ENCODE results near the gene LRRC73.
A peak's percentile ranks its signal among the peaks of the same experiment; 100 is the strongest.

Gene LRRC73

DNA sequence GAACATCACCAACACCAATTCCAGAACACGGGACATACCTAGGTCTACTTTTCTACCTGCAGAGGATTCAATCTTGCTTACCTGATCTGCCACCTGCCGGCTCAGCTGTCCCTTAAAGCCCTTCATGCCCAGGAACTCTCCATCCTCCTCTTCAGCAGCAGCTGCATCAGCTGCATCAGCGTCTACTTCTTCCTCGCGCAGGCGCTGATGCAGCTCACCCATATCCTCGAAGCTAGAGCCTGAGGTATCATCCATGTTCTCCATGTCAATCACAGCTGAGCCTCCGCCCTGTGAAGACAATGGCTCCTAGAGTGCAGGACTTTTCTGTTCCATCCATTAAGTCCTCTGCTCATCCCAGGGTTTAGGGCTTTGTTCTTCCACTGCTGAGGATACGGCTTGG lies 5.7 kb upstream of the LRRC73 start:
- Histone ChIP-seq H2AFZ (ENCODE audit: low read depth, low read length) (no peak overlapping the region), H3K4me1 (ENCODE audit: insufficient read depth, low read length) (peaks cover 39% of the 10 kb centered on the region), H4K20me1 (ENCODE audit: insufficient read depth, low read length) (peaks cover 20% of the 10 kb centered on the region), H3K27ac (ENCODE audit: low read length) (peak overlapping the region; percentile 87), H3K36me3 (ENCODE audit: insufficient read depth, low read length) (peaks cover 71% of the 10 kb centered on the region), H3K27me3 (ENCODE audit: insufficient read depth, low read length, poor library complexity) (no peaks in the 10 kb centered on the region), H3K4me2 (ENCODE audit: insufficient read depth, low read length) (peak overlapping the region; percentile 89), H3K79me2 (ENCODE audit: insufficient read depth, low read length) (peaks cover 58% of the 10 kb centered on the region), H3K4me3 (ENCODE audit: low read depth in 1 of 2, low read length in 2 of 2) (peak overlapping the region; percentile 82 to 85), H3K9me3 (ENCODE audit: insufficient read depth, low read length, severe bottlenecking) (no peaks in the 10 kb centered on the region), H3K9ac (ENCODE audit: low read depth, low read length) (peak overlapping the region; percentile 85)
- DNase-seq (no peak), ATAC-seq (ENCODE audit: insufficient read depth, low read depth) (no peak)
- TF ChIP-seq, protein P1, sequence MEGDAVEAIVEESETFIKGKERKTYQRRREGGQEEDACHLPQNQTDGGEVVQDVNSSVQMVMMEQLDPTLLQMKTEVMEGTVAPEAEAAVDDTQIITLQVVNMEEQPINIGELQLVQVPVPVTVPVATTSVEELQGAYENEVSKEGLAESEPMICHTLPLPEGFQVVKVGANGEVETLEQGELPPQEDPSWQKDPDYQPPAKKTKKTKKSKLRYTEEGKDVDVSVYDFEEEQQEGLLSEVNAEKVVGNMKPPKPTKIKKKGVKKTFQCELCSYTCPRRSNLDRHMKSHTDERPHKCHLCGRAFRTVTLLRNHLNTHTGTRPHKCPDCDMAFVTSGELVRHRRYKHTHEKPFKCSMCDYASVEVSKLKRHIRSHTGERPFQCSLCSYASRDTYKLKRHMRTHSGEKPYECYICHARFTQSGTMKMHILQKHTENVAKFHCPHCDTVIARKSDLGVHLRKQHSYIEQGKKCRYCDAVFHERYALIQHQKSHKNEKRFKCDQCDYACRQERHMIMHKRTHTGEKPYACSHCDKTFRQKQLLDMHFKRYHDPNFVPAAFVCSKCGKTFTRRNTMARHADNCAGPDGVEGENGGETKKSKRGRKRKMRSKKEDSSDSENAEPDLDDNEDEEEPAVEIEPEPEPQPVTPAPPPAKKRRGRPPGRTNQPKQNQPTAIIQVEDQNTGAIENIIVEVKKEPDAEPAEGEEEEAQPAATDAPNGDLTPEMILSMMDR (IDR thresholded peaks at IDR 0.05; ENCODE audit: borderline replicate concordance, extremely low read depth, low read length, poor library complexity, severe bottlenecking): no peak
- no peak for TF ChIP-seq EZH2 (IDR thresholded peaks at IDR 0.05; ENCODE audit: borderline replicate concordance, low read depth, low read length, severe bottlenecking)

DNA sequence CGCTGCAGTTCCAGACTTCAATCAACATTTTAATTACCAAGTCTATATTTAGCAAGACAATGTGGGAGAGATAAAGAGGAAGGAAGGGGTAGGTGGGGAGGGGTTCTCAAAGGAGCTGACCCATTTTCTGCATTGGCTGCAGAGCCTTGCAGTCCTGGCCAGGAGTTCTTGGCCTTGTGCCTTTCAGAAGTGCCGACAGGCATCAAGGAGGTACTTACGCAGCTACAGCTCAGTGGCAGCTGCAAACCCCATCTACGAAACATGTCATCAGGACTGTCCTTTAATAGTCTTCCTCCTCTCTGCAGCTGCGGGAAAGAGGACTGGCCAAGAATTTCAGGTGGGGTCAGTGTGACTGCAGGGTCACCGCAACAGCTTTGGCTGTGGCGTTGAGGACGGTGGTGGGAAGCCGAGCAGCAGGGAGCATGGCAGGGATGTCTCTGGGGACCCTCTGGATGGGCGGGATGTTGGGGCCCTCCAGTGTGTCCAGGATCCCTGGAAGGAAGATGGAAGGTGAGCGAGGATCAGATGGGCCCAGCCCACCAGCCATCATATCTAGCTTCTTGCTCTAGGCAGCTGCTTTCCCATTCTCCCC lies 1.8 kb upstream of the LRRC73 start:
- peaks cover 30% of the 10 kb centered on the region for H3K79me2 ChIP-seq (ENCODE audit: insufficient read depth, low read length)
- ATAC-seq (ENCODE audit: insufficient read depth, low read depth) (no peak), DNase-seq (no peak)
- H3K4me3 ChIP-seq (ENCODE audit: low read depth in 1 of 2, low read length in 2 of 2): no peak overlapping the region
- H3K36me3 ChIP-seq (ENCODE audit: insufficient read depth, low read length): peaks cover 55% of the 10 kb centered on the region
- H2AFZ ChIP-seq (ENCODE audit: low read depth, low read length): no peak overlapping the region
- H3K27me3 ChIP-seq (ENCODE audit: insufficient read depth, low read length, poor library complexity): no peaks in the 10 kb centered on the region
- no peaks in the 10 kb centered on the region for H3K9me3 ChIP-seq (ENCODE audit: insufficient read depth, low read length, severe bottlenecking)
- peaks cover 16% of the 10 kb centered on the region for H4K20me1 ChIP-seq (ENCODE audit: insufficient read depth, low read length)
- H3K27ac ChIP-seq (ENCODE audit: low read length): no peak overlapping the region
- TF ChIP-seq, protein P1 (IDR thresholded peaks at IDR 0.05; ENCODE audit: borderline replicate concordance, extremely low read depth, low read length, poor library complexity, severe bottlenecking): no peak
- no peak for TF ChIP-seq EZH2 (IDR thresholded peaks at IDR 0.05; ENCODE audit: borderline replicate concordance, low read depth, low read length, severe bottlenecking)
- H3K4me2 ChIP-seq (ENCODE audit: insufficient read depth, low read length): no peak overlapping the region
- H3K9ac ChIP-seq (ENCODE audit: low read depth, low read length): no peak overlapping the region
- peaks cover 20% of the 10 kb centered on the region for H3K4me1 ChIP-seq (ENCODE audit: insufficient read depth, low read length)

DNA sequence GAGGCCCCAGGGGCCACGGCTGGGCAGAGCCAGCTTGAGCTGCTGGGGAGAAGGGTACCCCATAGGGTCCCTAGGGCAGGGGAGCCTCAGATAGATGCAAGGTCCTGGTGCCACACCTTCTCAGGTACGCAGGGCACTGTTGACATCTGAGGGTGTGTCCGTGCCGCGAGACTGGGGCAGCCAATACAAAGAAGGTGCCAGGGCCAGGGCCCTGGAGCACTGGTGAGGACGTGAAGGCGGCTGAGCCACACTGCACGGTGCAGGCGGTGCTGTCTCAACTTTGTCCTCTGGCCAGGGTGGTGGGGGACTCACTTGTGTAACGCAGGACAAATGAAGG lies 649 bp upstream of the LRRC73 start:
- no peak overlapping the region for H3K4me3 ChIP-seq (ENCODE audit: low read depth in 1 of 2, low read length in 2 of 2)

More for the DNA sequence above, 649 bp upstream of the LRRC73 start:
- no peak for ATAC-seq (ENCODE audit: insufficient read depth, low read depth)
- Histone ChIP-seq H3K9ac (ENCODE audit: low read depth, low read length) (no peak overlapping the region), H3K9me3 (ENCODE audit: insufficient read depth, low read length, severe bottlenecking) (no peaks in the 10 kb centered on the region), H2AFZ (ENCODE audit: low read depth, low read length) (no peak overlapping the region), H3K27me3 (ENCODE audit: insufficient read depth, low read length, poor library complexity) (no peaks in the 10 kb centered on the region), H3K27ac (ENCODE audit: low read length) (no peak overlapping the region), H3K36me3 (ENCODE audit: insufficient read depth, low read length) (peaks cover 56% of the 10 kb centered on the region), H3K4me1 (ENCODE audit: insufficient read depth, low read length) (peaks cover 17% of the 10 kb centered on the region), H4K20me1 (ENCODE audit: insufficient read depth, low read length) (peaks cover 14% of the 10 kb centered on the region), H3K4me2 (ENCODE audit: insufficient read depth, low read length) (no peak overlapping the region), H3K79me2 (ENCODE audit: insufficient read depth, low read length) (peaks cover 20% of the 10 kb centered on the region)
- TF ChIP-seq, protein P1 (IDR thresholded peaks at IDR 0.05; ENCODE audit: borderline replicate concordance, extremely low read depth, low read length, poor library complexity, severe bottlenecking): no peak
- TF ChIP-seq EZH2 (IDR thresholded peaks at IDR 0.05; ENCODE audit: borderline replicate concordance, low read depth, low read length, severe bottlenecking): no peak
- no peak for DNase-seq
